Peyer's patch (tissue), 4 donors: ENCODE data around the gene OLFML2A.

Source experiments
- CTCF ChIP-seq, 6 experiments: fragments of 450-650 bp in 4 of 6; fragments of 200-600 bp in 2 of 6; sonication (generic) in 1 of 6; IDR thresholded peaks; one replicate each; pipeline ENCODE4 v1.5.1; 2017 to 2019; ENCODE audit warnings: antibody characterized with exemption in 6 of 6, mild to moderate bottlenecking in 3 of 6, moderate library complexity in 1 of 6
- POLR2A ChIP-seq, 2 donors: fragments of 450-650 bp; IDR thresholded peaks; one replicate each; pipeline ENCODE4 v1.5.1; 2017; ENCODE audit warnings: antibody characterized with exemption in 2 of 2, mild to moderate bottlenecking in 2 of 2, moderate library complexity in 2 of 2

DNA sequence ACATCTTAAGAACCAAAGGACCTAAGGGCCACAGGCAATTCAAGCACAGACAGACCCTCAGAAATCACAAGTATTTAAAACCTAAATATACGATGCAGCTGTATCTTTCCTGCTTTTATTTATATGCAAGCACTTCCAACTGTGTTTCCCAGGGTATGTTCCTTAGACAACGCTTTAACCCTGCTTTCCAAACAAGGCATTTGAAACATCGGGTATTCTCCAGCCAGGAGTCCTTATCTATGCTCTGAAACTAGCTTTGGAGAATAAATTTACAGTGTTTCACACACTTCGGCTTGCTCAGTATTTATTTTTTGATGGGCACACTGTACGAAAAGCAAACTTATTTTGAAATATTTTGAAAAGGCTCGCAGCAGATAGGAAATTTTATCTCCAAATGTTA is 19.3 kb upstream of the OLFML2A start:
- TF ChIP-seq CTCF (IDR thresholded peaks at IDR 0.05) (no peak), POLR2A (IDR thresholded peaks at IDR 0.05) (no peak)
